Activated naive CD4-positive, alpha-beta T cell treated with anti-CD3 and anti-CD28 coated beads, Interleukin-2, amount 50 U/mL, for 24 hours (primary cell): Measurements from ENCODE around the gene CRHR1.

ENCODE experiments used
- H3K27ac Mint-ChIP-seq: one replicate; pipeline ENCODE4 v1.8.0; 2021; ENCODE audit warnings: mild to moderate bottlenecking, mixed read lengths
- H3K27me3 Mint-ChIP-seq: one replicate; pipeline ENCODE4 v1.8.0; 2021; ENCODE audit warnings: mixed read lengths
- H3K36me3 Mint-ChIP-seq: one replicate; pipeline ENCODE4 v1.8.0; 2021; ENCODE audit warnings: mixed read lengths
- H3K4me1 Mint-ChIP-seq: one replicate; pipeline ENCODE4 v1.8.0; 2021; ENCODE audit warnings: mixed read lengths
- H3K4me3 Mint-ChIP-seq: one replicate; pipeline ENCODE4 v1.8.0; 2021; ENCODE audit warnings: mild to moderate bottlenecking, mixed read lengths
- H3K9me3 Mint-ChIP-seq: one replicate; pipeline ENCODE4 v1.8.0; 2021; ENCODE audit warnings: mixed read lengths

The CRHR1 gene

GRCh38 chr17:45777388-45777787, 6.7 kb upstream of the CRHR1 start:
- H3K27ac Mint-ChIP-seq, result no peak overlapping the region
- H3K4me3 Mint-ChIP-seq, result no peak overlapping the region
- peaks cover 27% of the 10 kb centered on the region for H3K27me3 Mint-ChIP-seq
- H3K4me1 Mint-ChIP-seq, result no peaks in the 10 kb centered on the region
- no peaks in the 10 kb centered on the region for H3K36me3 Mint-ChIP-seq
- H3K9me3 Mint-ChIP-seq, result no peaks in the 10 kb centered on the region

- no peaks in the 10 kb centered on the region for H3K36me3 Mint-ChIP-seq
- H3K27ac Mint-ChIP-seq, result no peak overlapping the region
- no peak overlapping the region for H3K4me3 Mint-ChIP-seq
- H3K9me3 Mint-ChIP-seq, result no peaks in the 10 kb centered on the region
- peaks cover 31% of the 10 kb centered on the region for H3K27me3 Mint-ChIP-seq
- peaks cover 3% of the 10 kb centered on the region for H3K4me1 Mint-ChIP-seq
These were observed 3.2 kb upstream of the CRHR1 start for GRCh38 chr17:45780921-45781320.

- Mint-ChIP-seq H3K4me3 (peak overlapping the region; percentile 83), H3K27ac (no peak overlapping the region), H3K27me3 (peaks cover 39% of the 10 kb centered on the region), H3K4me1 (peaks cover 3% of the 10 kb centered on the region), H3K36me3 (no peaks in the 10 kb centered on the region), H3K9me3 (no peaks in the 10 kb centered on the region)
These were observed 1.1 kb upstream of the CRHR1 start for GRCh38 chr17:45782889-45783592.

- Mint-ChIP-seq H3K27ac (no peak overlapping the region), H3K4me1 (peaks cover 3% of the 10 kb centered on the region), H3K27me3 (peaks cover 41% of the 10 kb centered on the region), H3K9me3 (no peaks in the 10 kb centered on the region), H3K36me3 (no peaks in the 10 kb centered on the region), H3K4me3 (peak overlapping the region; percentile 83)
These were observed 377 bp upstream of the CRHR1 start for GRCh38 chr17:45783593-45784292.

- Mint-ChIP-seq H3K4me1 (peaks cover 3% of the 10 kb centered on the region), H3K27ac (no peak overlapping the region), H3K36me3 (no peaks in the 10 kb centered on the region), H3K4me3 (peak overlapping the region; percentile 78), H3K9me3 (no peaks in the 10 kb centered on the region), H3K27me3 (peaks cover 44% of the 10 kb centered on the region)
These were observed 790 bp downstream of the CRHR1 start for GRCh38 chr17:45784741-45785479.

GRCh38 chr17:45785480-45786193, 1.5 kb downstream of the CRHR1 start:
- Mint-ChIP-seq H3K36me3 (no peaks in the 10 kb centered on the region), H3K9me3 (no peaks in the 10 kb centered on the region), H3K4me3 (peak overlapping the region; percentile 59), H3K27ac (no peak overlapping the region), H3K4me1 (peaks cover 3% of the 10 kb centered on the region), H3K27me3 (peaks cover 43% of the 10 kb centered on the region)

GRCh38 chr17:45786349-45786748, 2.2 kb downstream of the CRHR1 start:
- Mint-ChIP-seq H3K4me3 (peak overlapping the region; percentile 59), H3K27ac (no peak overlapping the region), H3K36me3 (no peaks in the 10 kb centered on the region), H3K4me1 (peaks cover 3% of the 10 kb centered on the region), H3K9me3 (no peaks in the 10 kb centered on the region), H3K27me3 (peaks cover 41% of the 10 kb centered on the region)

- peaks cover 37% of the 10 kb centered on the region for H3K27me3 Mint-ChIP-seq
- H3K27ac Mint-ChIP-seq, result peak overlapping the region; percentile 77
- H3K4me3 Mint-ChIP-seq, result no peak overlapping the region
- peaks cover 3% of the 10 kb centered on the region for H3K4me1 Mint-ChIP-seq
- no peaks in the 10 kb centered on the region for H3K9me3 Mint-ChIP-seq
- H3K36me3 Mint-ChIP-seq, result no peaks in the 10 kb centered on the region
These were observed 2.9 kb downstream of the CRHR1 start for GRCh38 chr17:45787044-45787443.

GRCh38 chr17:45787656-45788055, 3.5 kb downstream of the CRHR1 start:
- H3K36me3 Mint-ChIP-seq, result no peaks in the 10 kb centered on the region

GRCh38 chr17:45788057-45788456, 3.9 kb downstream of the CRHR1 start:
- H3K4me1 Mint-ChIP-seq, result peaks cover 3% of the 10 kb centered on the region
- peaks cover 37% of the 10 kb centered on the region for H3K27me3 Mint-ChIP-seq
- H3K27ac Mint-ChIP-seq, result no peak overlapping the region
- no peaks in the 10 kb centered on the region for H3K9me3 Mint-ChIP-seq
- no peak overlapping the region for H3K4me3 Mint-ChIP-seq
- H3K36me3 Mint-ChIP-seq, result no peaks in the 10 kb centered on the region

More at GRCh38 chr17:45787656-45788055, 3.5 kb downstream of the CRHR1 start:
- H3K4me3 Mint-ChIP-seq, result no peak overlapping the region
- no peaks in the 10 kb centered on the region for H3K9me3 Mint-ChIP-seq
- no peak overlapping the region for H3K27ac Mint-ChIP-seq
- H3K27me3 Mint-ChIP-seq, result peaks cover 38% of the 10 kb centered on the region
- H3K4me1 Mint-ChIP-seq, result peaks cover 3% of the 10 kb centered on the region

- Mint-ChIP-seq H3K36me3 (no peaks in the 10 kb centered on the region), H3K4me1 (no peaks in the 10 kb centered on the region), H3K9me3 (no peaks in the 10 kb centered on the region), H3K4me3 (no peak overlapping the region), H3K27ac (no peak overlapping the region), H3K27me3 (peaks cover 35% of the 10 kb centered on the region)
These were observed 5.8 kb downstream of the CRHR1 start for GRCh38 chr17:45789874-45790273.

- H3K9me3 Mint-ChIP-seq, result no peaks in the 10 kb centered on the region
- H3K4me3 Mint-ChIP-seq, result no peak overlapping the region
- H3K27me3 Mint-ChIP-seq, result peaks cover 35% of the 10 kb centered on the region
- no peaks in the 10 kb centered on the region for H3K36me3 Mint-ChIP-seq
- no peaks in the 10 kb centered on the region for H3K4me1 Mint-ChIP-seq
- no peak overlapping the region for H3K27ac Mint-ChIP-seq
These were observed 6.3 kb downstream of the CRHR1 start for GRCh38 chr17:45790296-45790922.

- H3K27me3 Mint-ChIP-seq, result peaks cover 31% of the 10 kb centered on the region
These were observed 7.0 kb downstream of the CRHR1 start for GRCh38 chr17:45791041-45791582.

GRCh38 chr17:45791935-45792334, 7.8 kb downstream of the CRHR1 start:
- peaks cover 26% of the 10 kb centered on the region for H3K27me3 Mint-ChIP-seq
- no peak overlapping the region for H3K27ac Mint-ChIP-seq
- no peak overlapping the region for H3K4me3 Mint-ChIP-seq
- no peaks in the 10 kb centered on the region for H3K9me3 Mint-ChIP-seq
- H3K36me3 Mint-ChIP-seq, result no peaks in the 10 kb centered on the region
- H3K4me1 Mint-ChIP-seq, result no peaks in the 10 kb centered on the region

More at GRCh38 chr17:45791041-45791582, 7.0 kb downstream of the CRHR1 start:
- H3K36me3 Mint-ChIP-seq, result no peaks in the 10 kb centered on the region
- H3K9me3 Mint-ChIP-seq, result no peaks in the 10 kb centered on the region
- no peak overlapping the region for H3K4me3 Mint-ChIP-seq
- H3K4me1 Mint-ChIP-seq, result no peaks in the 10 kb centered on the region
- H3K27ac Mint-ChIP-seq, result no peak overlapping the region

GRCh38 chr17:45792437-45792836, 8.3 kb downstream of the CRHR1 start:
- Mint-ChIP-seq H3K4me3 (no peak overlapping the region), H3K27me3 (peaks cover 24% of the 10 kb centered on the region), H3K27ac (no peak overlapping the region)

More at GRCh38 chr17:45792437-45792836, 8.3 kb downstream of the CRHR1 start:
- H3K9me3 Mint-ChIP-seq, result no peaks in the 10 kb centered on the region
- no peaks in the 10 kb centered on the region for H3K4me1 Mint-ChIP-seq
- H3K36me3 Mint-ChIP-seq, result no peaks in the 10 kb centered on the region
